Keratinocyte (primary cell): ENCODE results near the gene TUBGCP4.

Experiments
- CTCF ChIP-seq, 3 experiments: IDR thresholded peaks in 1 of 3; conservative IDR thresholded peaks in 1 of 3; optimal IDR thresholded peaks in 1 of 3; 2 replicates in 2 of 3; 3 replicates in 1 of 3; pipeline versions ENCODE3 to v1.5.1; 2011; ENCODE audit warnings: low read length in 3 of 3, mild to moderate bottlenecking in 3 of 3, moderate library complexity in 2 of 3, control low read depth in 1 of 3, inconsistent platforms in 1 of 3; ENCODE audit not compliant: insufficient read depth in 2 of 3; ENCODE audit errors: extremely low read depth in 1 of 3
- EZH2 ChIP-seq: IDR thresholded peaks from one replicate; pipeline ENCODE4 v1.6.1; 2012; ENCODE audit warnings: inconsistent platforms, mild to moderate bottlenecking, low read length, moderate library complexity

GRCh38 chr15:43429687-43430086 lies 58.8 kb downstream of the TUBGCP4 start:
- no peak for TF ChIP-seq CTCF (optimal IDR thresholded peaks at IDR 0.05 in 1 of 3, IDR thresholded peaks at IDR 0.05 in 1 of 3, conservative IDR thresholded peaks at IDR 0.05 in 1 of 3; ENCODE audit: extremely low read depth in 1 of 3, insufficient read depth in 2 of 3, low read length in 3 of 3)
- TF ChIP-seq EZH2 = no peak
